Smooth muscle cell (in vitro differentiated cells): ENCODE measurements around the gene C1QL1. TPM values are rescaled to one million over a fixed set of nuclear protein-coding genes. Genes with fewer than 3 reads are reported as not detected.

ENCODE experiments used
- DNase-seq: peaks from one replicate; lab custom pipeline; 2025; ENCODE audit not compliant: unreplicated experiment; lab: John Stamatoyannopoulos, UW
- H2AFZ ChIP-seq: fragments of 200-600 bp; sonication (generic); 2 replicates; pipeline ENCODE4 v1.6.0; 2016; ENCODE audit warnings: antibody characterized with exemption, low read depth, mild to moderate bottlenecking
- H3F3A ChIP-seq: fragments of 200-600 bp; sonication (generic); 2 replicates; pipeline ENCODE4 v1.6.0; 2017; ENCODE audit warnings: antibody characterized with exemption, low read depth
- H3K27ac ChIP-seq: fragments of 200-600 bp; sonication (generic); 2 replicates; pipeline ENCODE4 v1.5.1; 2016; ENCODE audit warnings: low read depth, mild to moderate bottlenecking
- H3K27me3 ChIP-seq: fragments of 200-600 bp; sonication (generic); 2 replicates; pipeline ENCODE4 v1.6.1; 2016; ENCODE audit warnings: low read depth, mild to moderate bottlenecking
- H3K36me3 ChIP-seq: fragments of 200-600 bp; sonication (generic); 2 replicates; pipeline ENCODE4 v1.5.1; 2016; ENCODE audit warnings: low read depth
- H3K4me1 ChIP-seq: fragments of 200-600 bp; sonication (generic); 2 replicates; pipeline ENCODE4 v1.5.1; 2016; ENCODE audit warnings: low read depth
- H3K4me2 ChIP-seq: fragments of 200-600 bp; sonication (generic); 2 replicates; pipeline ENCODE4 v1.6.0; 2016; ENCODE audit warnings: mild to moderate bottlenecking
- H3K4me3 ChIP-seq: fragments of 200-600 bp; sonication (generic); 2 replicates; pipeline ENCODE4 v1.5.1; 2016; ENCODE audit warnings: mild to moderate bottlenecking
- H3K79me2 ChIP-seq: fragments of 200-600 bp; sonication (generic); 2 replicates; pipeline ENCODE4 v1.6.0; 2016; ENCODE audit warnings: low read depth, mild to moderate bottlenecking
- H3K9ac ChIP-seq: fragments of 200-600 bp; sonication (generic); 2 replicates; pipeline ENCODE4 v1.6.0; 2016; ENCODE audit warnings: low read depth
- H3K9me3 ChIP-seq: fragments of 200-600 bp; sonication (generic); replicated peaks from 2 replicates; pipeline ENCODE4 v1.5.1; 2016; ENCODE audit warnings: low read depth
- H4K20me1 ChIP-seq: fragments of 200-600 bp; sonication (generic); 2 replicates; pipeline ENCODE4 v1.6.0; 2016; ENCODE audit warnings: low read depth
- CTCF ChIP-seq: fragments of 200-600 bp; sonication (generic); IDR thresholded peaks from 2 replicates; pipeline ENCODE4 v1.5.1; 2017; ENCODE audit warnings: borderline replicate concordance, mild to moderate bottlenecking, antibody characterized with exemption; ENCODE audit not compliant: insufficient read depth, poor library complexity, severe bottlenecking
- WGBS: methylation state at CpG from one replicate; pipeline ENCODE4 v1.1.7; 2016; ENCODE audit warnings: low lambda C conversion rate; 5-methylcytosine and 5-hydroxymethylcytosine counted together
- polyA plus RNA-seq: library from polyadenylated mRNA; unstranded; fragments of >200 nt; fragmentation: Nextera tagmentation; extraction: Ambion mirVana; gene quantifications from 2 replicates; pipeline ENCODE4 v1.2.1, GENCODE V29; 2016
- total RNA-seq: library from RNA; depleted of rRNA; stranded (reverse); fragments of >200 nt; gene quantifications from 2 replicates; pipeline ENCODE4 v1.2.3, GENCODE V29; 2014

C1QL1 gene
- total and polyA plus RNA-seq, 2 experiments from 2014 or later = 5.6 TPM; not detected in 1

- Histone ChIP-seq H4K20me1 (no peaks in the 10 kb centered on the region), H2AFZ (no peak overlapping the region), H3K9ac (no peak overlapping the region), H3K4me3 (no peak overlapping the region), H3K9me3 (no peaks in the 10 kb centered on the region), H3K79me2 (no peaks in the 10 kb centered on the region), H3K4me2 (no peak overlapping the region), H3K4me1 (peaks cover 4% of the 10 kb centered on the region), H3K36me3 (no peaks in the 10 kb centered on the region), H3K27ac (no peak overlapping the region), H3F3A (no peaks in the 10 kb centered on the region), H3K27me3 (no peaks in the 10 kb centered on the region)
- DNase-seq = no peak
- no peak for TF ChIP-seq CTCF
- WGBS = 86% methylated on average over 16 of the region's 17 CpGs
These were observed 45.2 kb upstream of the C1QL1 start for GRCh38 chr17:45013021-45013997.

- Histone ChIP-seq H3F3A (no peaks in the 10 kb centered on the region), H3K4me2 (no peak overlapping the region), H3K4me1 (peaks cover 4% of the 10 kb centered on the region), H3K79me2 (no peaks in the 10 kb centered on the region), H3K36me3 (no peaks in the 10 kb centered on the region), H2AFZ (no peak overlapping the region), H4K20me1 (no peaks in the 10 kb centered on the region), H3K27me3 (peaks cover 5% of the 10 kb centered on the region), H3K9me3 (no peaks in the 10 kb centered on the region), H3K27ac (no peak overlapping the region), H3K4me3 (no peak overlapping the region), H3K9ac (no peak overlapping the region)
- WGBS = 100% methylated on average over 1 of the region's 1 CpG
- DNase-seq = no peak
- TF ChIP-seq CTCF = no peak
These were observed 43.7 kb upstream of the C1QL1 start for GRCh38 chr17:45011767-45012166.

GRCh38 chr17:45009676-45010467 lies 41.8 kb upstream of the C1QL1 start:
- Histone ChIP-seq H3K4me2 (no peak overlapping the region), H3K4me1 (peaks cover 4% of the 10 kb centered on the region), H3K79me2 (no peaks in the 10 kb centered on the region), H3K36me3 (no peaks in the 10 kb centered on the region), H4K20me1 (no peaks in the 10 kb centered on the region), H3F3A (no peaks in the 10 kb centered on the region), H3K4me3 (no peak overlapping the region), H3K9me3 (no peaks in the 10 kb centered on the region), H3K27ac (no peak overlapping the region), H3K27me3 (peaks cover 15% of the 10 kb centered on the region), H3K9ac (no peak overlapping the region), H2AFZ (no peak overlapping the region)
- no peak for DNase-seq
- no peak for TF ChIP-seq CTCF
- 77% methylated on average over 13 of the region's 13 CpGs for WGBS
